Left lobe of liver (tissue), 1 donor: ENCODE data around the gene PSG4. TPM values are rescaled to one million over a fixed set of nuclear protein-coding genes. Genes with fewer than 3 reads are reported as not detected.

ENCODE experiments used
- total RNA-seq: library from RNA; stranded (reverse); gene quantifications from one replicate; pipeline ENCODE4 v1.2.1, GENCODE V29; 2021
- donor health status: DM: no; HTN: yes; CAD: no.

Gene PSG4
- total RNA-seq, 1 donor from 2014 or later: not detected

Other genes starting within 250 kb of the PSG4 start
- gene PSG11, start 179.2 kb downstream of the PSG4 start, total RNA-seq: not detected
- not detected for gene PSG2, start 122.9 kb downstream of the PSG4 start, total RNA-seq
- gene PSG5, start 19.1 kb downstream of the PSG4 start, total RNA-seq: not detected
- not detected for gene PSG9, start 63.9 kb upstream of the PSG4 start, total RNA-seq
- gene CD177, start 148.0 kb upstream of the PSG4 start, total RNA-seq: 0.38 TPM
- gene TEX101, start 209.3 kb upstream of the PSG4 start, total RNA-seq: not detected